A549 (cell line): Measurements from ENCODE around the gene SPATA25.

Source experiments
- ATOH8 ChIP-seq: fragments of 250-450 bp; sonication (Bioruptor Pico); IDR thresholded peaks from 2 replicates; pipeline ENCODE4 v1.5.0; 2020; ENCODE audit warnings: low read depth, mild to moderate bottlenecking, moderate library complexity
- BCL3 ChIP-seq: fragments of >200 bp; sonication (Bioruptor Twin); formaldehyde crosslinking; IDR thresholded peaks from 3 replicates; pipeline ENCODE4 v1.6.1; 2016
- CBX8 ChIP-seq: fragments of 200-600 bp; sonication (generic); IDR thresholded peaks from 2 replicates; pipeline ENCODE4 v1.6.1; 2016
- CTCF ChIP-seq: fragments of >200 bp; sonication (Bioruptor Twin); formaldehyde crosslinking; IDR thresholded peaks from 3 replicates; pipeline ENCODE4 v1.5.1; 2016
- EP300 ChIP-seq, 2 experiments: fragments of >200 bp; sonication (Bioruptor Twin); formaldehyde crosslinking; IDR thresholded peaks; 2 replicates in 1 of 2; 3 replicates in 1 of 2; pipeline ENCODE4 v1.6.1; 2016 to 2017
- ESRRA ChIP-seq: fragments of 150-350 bp; IDR thresholded peaks from 2 replicates; pipeline ENCODE4 v1.6.1; 2014; ENCODE audit warnings: mild to moderate bottlenecking, low read length, borderline replicate concordance
- HOXA7 ChIP-seq: fragments of 250-450 bp; sonication (Bioruptor Pico); IDR thresholded peaks from 2 replicates; pipeline ENCODE4 v1.5.0; 2020; ENCODE audit warnings: mild to moderate bottlenecking, moderate library complexity
- JUN ChIP-seq, 2 experiments: fragments of >200 bp; sonication (Bioruptor Twin); formaldehyde crosslinking; IDR thresholded peaks; 2 replicates in 1 of 2; 3 replicates in 1 of 2; pipeline ENCODE4 v1.6.1; 2016 to 2017
- POLR2A ChIP-seq: IDR thresholded peaks from 2 replicates; pipeline ENCODE4 v1.6.1; 2012; ENCODE audit warnings: mild to moderate bottlenecking, low read length
- RCOR1 ChIP-seq: fragments of 150-350 bp; IDR thresholded peaks from 2 replicates; pipeline ENCODE4 v1.6.1; 2014; ENCODE audit warnings: antibody characterized with exemption, low read length, low read depth
- REST ChIP-seq: fragments of 200-600 bp; sonication (generic); IDR thresholded peaks from 2 replicates; pipeline ENCODE4 v1.6.1; 2016; ENCODE audit warnings: antibody characterized with exemption, mild to moderate bottlenecking, moderate library complexity
- ZFP36 ChIP-seq: fragments of 450-650 bp; IDR thresholded peaks from 2 replicates; pipeline ENCODE4 v1.6.1; 2014; ENCODE audit warnings: borderline replicate concordance; ENCODE audit not compliant: partially characterized antibody

GRCh38 chr20:45880988-45881788 is 6.2 kb downstream of the SPATA25 start, which contains the start of gene ZSWIM1:
- TF ChIP-seq CTCF (no peak), HOXA7 (no peak; the same call in 1 of the 2 replicates), ZFP36 (peak; percentile 67), CBX8 (no peak), ESRRA (no peak), BCL3 (peak; percentile 58; the same call in 1 of the 3 replicates), REST (no peak), POLR2A (peak; percentile 89), EP300 (IDR thresholded peaks at IDR 0.05) (no peak), RCOR1 (no peak), JUN (IDR thresholded peaks at IDR 0.05) (peak; percentile 50 to 58; a peak in 3 of 5 replicates), ATOH8 (CRISPR knock-in tag) (no peak)
